KOPT-K1 (cell line): Measurements from ENCODE around the gene RPL10A.
"Not testable (repeated sequence)": the region's sequence is repeated elsewhere in the genome, so short reads cannot be mapped to it uniquely, and the experiment has no call there.

ENCODE experiments used
- H3K27ac ChIP-seq: fragments of 200-600 bp; sonication (generic); 2 replicates; pipeline ENCODE4 v1.5.1; 2016; ENCODE audit warnings: antibody characterized with exemption, mild to moderate bottlenecking, low read depth, low read length; ENCODE audit not compliant: poor library complexity, severe bottlenecking
- H3K36me3 ChIP-seq: fragments of 200-600 bp; sonication (generic); 2 replicates; pipeline ENCODE4 v1.5.1; 2017; ENCODE audit warnings: antibody characterized with exemption, mild to moderate bottlenecking, low read length, moderate library complexity; ENCODE audit not compliant: insufficient read depth
- H3K9me3 ChIP-seq: fragments of 200-600 bp; sonication (generic); 2 replicates; pipeline ENCODE4 v1.5.1; 2017; ENCODE audit warnings: antibody characterized with exemption, low read length, mild to moderate bottlenecking; ENCODE audit not compliant: insufficient read depth, poor library complexity, severe bottlenecking

The RPL10A gene

DNA sequence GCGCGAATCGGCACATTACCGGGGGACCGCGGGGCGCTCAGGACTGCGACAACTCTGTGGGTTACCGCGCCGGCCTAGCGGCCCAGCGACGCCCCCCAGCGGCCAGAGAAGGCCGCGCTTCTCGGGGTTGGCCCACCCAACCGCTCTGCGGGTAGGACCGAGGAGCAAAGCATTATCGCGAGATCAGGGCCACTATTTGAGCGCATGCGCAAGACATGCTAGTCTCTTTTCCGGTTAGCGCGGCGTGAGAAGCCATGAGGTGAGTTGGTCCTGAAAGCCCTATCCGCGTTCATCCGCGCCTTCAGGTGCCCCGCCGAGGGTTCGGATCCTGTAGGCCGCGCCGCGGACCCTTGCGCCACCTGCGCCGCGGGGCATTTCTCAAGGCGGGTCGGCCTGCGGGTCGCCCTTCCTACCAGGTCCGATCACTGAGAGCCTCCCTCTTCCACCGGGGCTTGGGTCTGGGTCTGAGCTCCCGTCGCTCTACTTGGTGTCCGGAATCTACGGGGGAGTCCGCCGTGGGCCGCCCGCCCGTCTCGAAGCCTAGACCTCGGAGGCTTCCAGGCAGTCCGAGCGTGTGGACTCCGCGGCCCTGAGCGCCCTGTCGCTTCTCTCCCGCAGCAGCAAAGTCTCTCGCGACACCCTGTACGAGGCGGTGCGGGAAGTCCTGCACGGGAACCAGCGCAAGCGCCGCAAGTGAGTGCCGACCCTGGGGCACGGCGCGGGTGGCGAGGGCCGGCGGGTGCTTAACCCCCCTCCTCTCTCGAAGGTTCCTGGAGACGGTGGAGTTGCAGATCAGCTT lies at the start of gene RPL10A:
Gene RPL10A (plus strand): TSS at position 221 of the 799 bp plus-strand sequence. CDS start 34 bp downstream, at position 255.
- Histone ChIP-seq H3K27ac (peak within 1 kb of the TSS; percentile 91), H3K36me3 (peaks cover 63% of the 10 kb centered on the region), H3K9me3 (no peaks in the 10 kb centered on the region)

DNA sequence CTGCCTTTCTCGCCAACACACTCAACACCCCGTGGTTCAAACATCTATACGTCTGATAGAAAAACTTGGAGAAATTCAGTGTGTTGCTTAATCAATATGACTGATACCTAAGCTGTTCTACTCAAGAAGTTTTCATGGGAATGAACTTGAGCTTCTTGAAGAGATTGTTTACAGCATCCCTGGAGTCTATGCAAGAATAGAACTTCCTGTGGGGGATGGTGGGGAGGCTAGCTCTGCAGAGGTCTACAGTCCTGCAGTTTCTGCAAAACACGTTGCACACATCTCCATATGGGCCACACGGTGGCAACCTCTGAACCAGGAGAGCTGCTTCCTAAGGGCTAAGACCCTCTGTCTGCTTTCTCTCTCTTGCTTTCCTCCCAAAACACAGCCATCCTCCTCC lies 48.8 kb upstream of the RPL10A start:
- peak overlapping the region; percentile 14 for H3K27ac ChIP-seq
- peaks cover 9% of the 10 kb centered on the region; the same call in 1 of the 2 replicates for H3K36me3 ChIP-seq
- no peaks in the 10 kb centered on the region for H3K9me3 ChIP-seq

- Histone ChIP-seq H3K36me3 (peaks cover 13% of the 10 kb centered on the region; the same call in 1 of the 2 replicates), H3K9me3 (no peaks in the 10 kb centered on the region), H3K27ac (peak overlapping the region; percentile 14)
These were observed 48.2 kb upstream of the RPL10A start for GRCh38 chr6:35419961-35420360.

DNA sequence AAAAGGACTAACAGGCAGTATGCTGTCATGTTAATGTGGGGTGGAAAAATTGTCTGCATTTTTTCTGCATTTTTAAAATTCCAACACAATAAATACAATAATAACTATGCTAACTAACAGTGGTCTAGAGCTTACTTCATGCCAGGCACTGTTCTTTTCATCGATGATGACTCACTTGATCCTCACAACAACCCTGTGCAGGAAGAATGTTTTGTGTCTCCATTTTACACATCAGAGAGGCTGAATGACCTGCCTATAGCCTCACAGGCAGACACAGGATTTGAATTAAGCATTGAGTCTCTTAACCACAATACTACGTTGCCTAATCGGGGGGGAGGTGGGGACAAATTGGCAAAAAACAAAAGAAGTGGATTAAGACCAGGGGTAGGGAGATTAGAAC lies 42.9 kb upstream of the RPL10A start:
- Histone ChIP-seq H3K27ac (no peak overlapping the region), H3K9me3 (peaks cover 21% of the 10 kb centered on the region), H3K36me3 (peaks cover 13% of the 10 kb centered on the region; the same call in 1 of the 2 replicates)

DNA sequence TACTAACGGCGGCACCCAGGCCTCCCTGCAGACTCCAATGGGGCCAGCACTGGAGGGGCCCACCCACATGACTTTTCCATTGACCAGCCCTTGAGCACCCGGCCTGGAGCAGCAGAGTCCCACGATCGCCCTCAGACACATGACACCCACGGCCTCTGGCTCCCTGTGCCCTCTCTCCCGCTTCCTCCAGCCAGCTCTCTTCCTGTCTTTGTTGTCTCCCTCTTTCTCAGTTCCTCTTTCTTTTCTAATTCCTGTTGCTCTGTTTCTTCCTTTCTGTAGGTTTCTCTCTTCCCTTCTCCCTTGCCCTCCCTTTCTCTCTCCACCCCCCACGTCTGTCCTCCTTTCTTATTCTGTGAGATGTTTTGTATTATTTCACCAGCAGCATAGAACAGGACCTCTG lies 42.1 kb upstream of the RPL10A start:
- peaks cover 13% of the 10 kb centered on the region; the same call in 1 of the 2 replicates for H3K36me3 ChIP-seq
- H3K9me3 ChIP-seq: peaks cover 23% of the 10 kb centered on the region
- no peak overlapping the region for H3K27ac ChIP-seq

GRCh38 chr6:35427435-35427834 lies 40.8 kb upstream of the RPL10A start:
- peaks cover 5% of the 10 kb centered on the region; the same call in 1 of the 2 replicates for H3K36me3 ChIP-seq
- H3K27ac ChIP-seq: no peak overlapping the region
- H3K9me3 ChIP-seq: peaks cover 23% of the 10 kb centered on the region

DNA sequence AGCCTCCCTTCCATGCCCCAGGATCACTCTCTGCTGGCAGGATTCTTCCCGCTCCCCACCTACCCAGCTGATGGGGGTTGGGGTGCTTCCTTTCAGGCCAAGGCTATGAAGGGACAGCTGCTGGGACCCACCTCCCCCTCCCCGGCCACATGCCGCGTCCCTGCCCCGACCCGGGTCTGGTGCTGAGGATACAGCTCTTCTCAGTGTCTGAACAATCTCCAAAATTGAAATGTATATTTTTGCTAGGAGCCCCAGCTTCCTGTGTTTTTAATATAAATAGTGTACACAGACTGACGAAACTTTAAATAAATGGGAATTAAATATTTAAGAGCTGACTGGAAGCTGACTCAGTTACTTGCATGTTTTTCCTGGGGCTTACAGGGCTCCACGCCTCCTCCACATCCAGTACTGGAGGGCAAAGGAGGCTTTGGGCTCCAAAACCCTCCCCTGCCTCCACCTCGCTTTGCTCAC lies 40.3 kb upstream of the RPL10A start:
- no peak overlapping the region for H3K27ac ChIP-seq
- peaks cover 23% of the 10 kb centered on the region for H3K9me3 ChIP-seq
- peaks cover 5% of the 10 kb centered on the region; the same call in 1 of the 2 replicates for H3K36me3 ChIP-seq

DNA sequence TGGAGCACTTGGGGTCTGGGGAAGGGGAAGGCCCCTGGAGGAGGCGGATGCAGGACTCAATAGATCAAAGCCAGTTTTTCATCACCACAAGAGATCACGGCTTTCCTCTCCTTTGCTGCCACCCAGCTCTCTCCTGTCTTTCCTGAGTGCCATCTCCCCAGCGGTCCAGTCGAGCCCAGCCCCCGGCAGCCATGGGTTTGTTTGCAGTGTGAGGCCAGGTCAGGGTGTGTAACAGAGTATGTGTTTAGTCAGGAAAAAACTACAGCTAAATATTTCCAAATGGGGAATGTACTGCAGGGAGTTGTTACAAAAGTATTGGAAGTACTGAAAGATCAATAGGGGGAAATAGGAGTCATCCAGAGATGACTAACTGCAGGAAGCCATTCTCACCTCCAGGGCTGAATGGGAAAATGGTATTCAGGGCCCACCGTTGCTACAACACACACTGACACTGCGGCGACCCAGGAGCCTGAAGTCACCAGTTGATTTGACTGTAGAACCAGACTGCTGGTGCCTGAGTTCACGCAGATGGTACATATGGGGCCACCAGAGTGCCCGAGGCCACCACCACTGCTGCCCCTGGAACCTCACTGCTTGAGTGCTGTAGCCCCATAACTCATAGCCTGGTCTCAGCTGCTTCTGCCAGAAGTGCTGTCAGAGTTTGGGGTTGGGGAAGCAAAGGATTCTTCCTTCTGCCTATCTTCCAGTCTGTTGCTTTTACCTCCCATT lies 39.6 kb upstream of the RPL10A start:
- Histone ChIP-seq H3K36me3 (peaks cover 5% of the 10 kb centered on the region; the same call in 1 of the 2 replicates), H3K27ac (no peak overlapping the region), H3K9me3 (peaks cover 23% of the 10 kb centered on the region)

DNA sequence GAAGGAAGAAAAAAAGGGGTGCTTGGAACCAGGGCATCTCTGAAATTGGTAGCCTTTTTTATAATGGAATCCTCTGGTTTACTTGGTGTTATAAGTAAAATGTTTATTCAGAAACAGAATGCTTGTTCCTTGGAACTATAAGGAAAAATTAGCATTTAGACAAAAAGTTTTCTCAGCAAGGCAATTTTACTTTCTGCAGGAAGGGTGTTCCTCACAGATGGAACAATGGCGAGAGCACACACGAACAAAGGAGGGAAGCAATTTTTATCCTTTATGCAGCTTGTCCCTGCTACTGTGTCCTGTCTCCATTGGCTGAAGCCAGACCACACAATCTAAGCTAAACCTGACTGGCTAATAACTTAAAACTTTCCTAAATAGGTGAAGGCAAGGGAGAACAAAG lies 38.7 kb upstream of the RPL10A start:
- Histone ChIP-seq H3K36me3 (peaks cover 4% of the 10 kb centered on the region; the same call in 1 of the 2 replicates), H3K27ac (no peak overlapping the region), H3K9me3 (peaks cover 23% of the 10 kb centered on the region)

- Histone ChIP-seq H3K27ac (no peak overlapping the region), H3K36me3 (no peaks in the 10 kb centered on the region), H3K9me3 (peaks cover 23% of the 10 kb centered on the region)
These were observed 35.9 kb upstream of the RPL10A start for GRCh38 chr6:35432291-35432690.

DNA sequence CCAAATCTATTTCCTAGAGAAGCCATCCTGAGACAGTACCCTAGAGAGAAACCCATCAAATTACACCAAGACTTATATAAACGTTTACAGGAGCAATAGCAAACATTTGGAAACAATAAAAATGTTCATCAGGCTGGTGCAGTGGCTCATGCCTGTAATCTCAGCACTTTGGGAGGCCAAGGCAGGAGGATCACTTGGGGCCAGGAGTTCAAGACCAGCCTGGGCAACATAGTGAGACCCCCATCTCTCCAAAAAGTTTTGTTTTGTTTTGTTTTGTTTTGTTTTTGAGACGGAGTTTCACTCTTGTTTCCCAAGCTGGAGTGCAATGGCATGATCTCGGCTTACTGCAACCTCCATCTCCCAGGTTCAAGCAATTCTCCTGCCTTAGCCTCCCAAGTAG lies 35.5 kb upstream of the RPL10A start:
- H3K36me3 ChIP-seq, H3K27ac ChIP-seq: not testable (repeated sequence)
- H3K9me3 ChIP-seq: peaks cover 23% of the 10 kb centered on the region

GRCh38 chr6:35435074-35435837 lies 32.9 kb upstream of the RPL10A start:
- Histone ChIP-seq H3K27ac (no peak overlapping the region), H3K9me3 (peaks cover 2% of the 10 kb centered on the region), H3K36me3 (no peaks in the 10 kb centered on the region)

DNA sequence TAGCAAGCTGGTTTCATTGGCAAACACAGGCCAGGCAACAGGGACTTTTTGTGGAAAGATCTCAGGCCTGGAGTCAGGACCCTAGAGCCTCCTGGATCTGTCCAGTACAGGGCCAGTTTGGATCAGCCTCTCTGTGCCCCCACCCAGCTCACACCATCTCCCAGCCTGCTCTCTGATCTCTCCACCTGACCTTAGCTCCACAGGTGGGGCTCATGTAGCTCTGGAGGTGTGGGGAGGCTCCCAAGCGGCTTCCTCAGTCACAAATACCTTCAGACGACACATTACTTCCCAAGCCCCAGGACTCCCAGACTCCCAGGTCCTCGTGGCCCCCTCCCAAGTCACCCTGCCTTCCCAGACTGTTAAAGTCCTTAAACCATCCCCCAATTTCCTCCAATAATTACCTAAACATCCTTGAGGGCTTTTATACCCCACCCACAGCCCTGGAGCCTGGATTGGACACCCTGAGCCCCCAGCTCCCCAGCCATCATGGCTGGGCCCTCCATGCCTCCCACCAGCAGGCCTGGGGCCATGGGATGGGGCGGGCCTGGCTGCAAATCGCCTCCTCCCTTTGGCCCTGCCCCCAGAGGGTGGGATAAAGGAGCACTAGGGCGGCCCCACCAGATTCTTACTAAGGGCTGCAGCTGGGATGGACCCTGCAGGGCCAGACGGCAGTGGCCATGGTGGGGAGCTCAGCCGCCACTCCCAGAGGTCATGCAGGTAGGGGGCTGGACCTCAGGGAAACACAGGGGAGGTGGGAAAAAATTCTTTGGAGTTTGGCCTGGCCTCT lies 31.9 kb upstream of the RPL10A start:
- H3K36me3 ChIP-seq: no peaks in the 10 kb centered on the region
- no peaks in the 10 kb centered on the region for H3K9me3 ChIP-seq
- no peak overlapping the region for H3K27ac ChIP-seq

GRCh38 chr6:35438378-35439065 lies 29.7 kb upstream of the RPL10A start:
- not testable (repeated sequence) for H3K9me3 ChIP-seq, H3K36me3 ChIP-seq, H3K27ac ChIP-seq
